Measurements from ENCODE around the gene MPZL1.

- TF ChIP-seq ZNF317 (CRISPR knock-in tag; IDR thresholded peaks at IDR 0.05) (no peak), SP4 (CRISPR knock-in tag; IDR thresholded peaks at IDR 0.05) (no peak), IKZF1 (IDR thresholded peaks at IDR 0.05) (no peak), ZBTB21 (CRISPR knock-in tag; IDR thresholded peaks at IDR 0.05) (no peak), KDM5B (CRISPR knock-in tag; IDR thresholded peaks at IDR 0.05; ENCODE audit: borderline replicate concordance) (no peak), ZNF335 (CRISPR knock-in tag; IDR thresholded peaks at IDR 0.05) (no peak), SOX5 (CRISPR knock-in tag; IDR thresholded peaks at IDR 0.05; ENCODE audit: borderline replicate concordance) (no peak), ZSCAN29 (CRISPR knock-in tag; conservative IDR thresholded peaks at IDR 0.05) (no peak), POLR2AphosphoS5 (IDR thresholded peaks at IDR 0.05; ENCODE audit: low read depth, low read length) (no peak)
Measured at GRCh38 chr1:167784876-167785550, 63.2 kb downstream of the MPZL1 start.
